GM06990 (cell line): Measurements from ENCODE around the gene CARS1.

Source experiments
- DNase-seq: peaks from one replicate; pipeline ENCODE4 v3.0.0-alpha.2; 2011; ENCODE audit not compliant: insufficient read length; ENCODE audit errors: extremely low read depth
- H3K27me3 ChIP-seq: replicated peaks from 2 replicates; pipeline ENCODE4 v1.6.0; 2011; ENCODE audit warnings: low read length; ENCODE audit not compliant: control insufficient read depth, insufficient read depth
- H3K36me3 ChIP-seq: 2 replicates; pipeline ENCODE4 v1.5.1; 2011; ENCODE audit warnings: low read length; ENCODE audit not compliant: control insufficient read depth, insufficient read depth
- H3K4me3 ChIP-seq: replicated peaks from 2 replicates; pipeline ENCODE4 v1.5.1; 2011; ENCODE audit warnings: low read depth, mild to moderate bottlenecking, control low read depth, low read length
- TF ChIP-seq, protein P1 (sequence below): IDR thresholded peaks from 2 replicates; pipeline ENCODE4 v1.5.1; 2011; ENCODE audit warnings: low read length, control low read depth, mild to moderate bottlenecking, inconsistent platforms; ENCODE audit not compliant: insufficient read depth, poor library complexity, severe bottlenecking

CARS1 gene

DNA sequence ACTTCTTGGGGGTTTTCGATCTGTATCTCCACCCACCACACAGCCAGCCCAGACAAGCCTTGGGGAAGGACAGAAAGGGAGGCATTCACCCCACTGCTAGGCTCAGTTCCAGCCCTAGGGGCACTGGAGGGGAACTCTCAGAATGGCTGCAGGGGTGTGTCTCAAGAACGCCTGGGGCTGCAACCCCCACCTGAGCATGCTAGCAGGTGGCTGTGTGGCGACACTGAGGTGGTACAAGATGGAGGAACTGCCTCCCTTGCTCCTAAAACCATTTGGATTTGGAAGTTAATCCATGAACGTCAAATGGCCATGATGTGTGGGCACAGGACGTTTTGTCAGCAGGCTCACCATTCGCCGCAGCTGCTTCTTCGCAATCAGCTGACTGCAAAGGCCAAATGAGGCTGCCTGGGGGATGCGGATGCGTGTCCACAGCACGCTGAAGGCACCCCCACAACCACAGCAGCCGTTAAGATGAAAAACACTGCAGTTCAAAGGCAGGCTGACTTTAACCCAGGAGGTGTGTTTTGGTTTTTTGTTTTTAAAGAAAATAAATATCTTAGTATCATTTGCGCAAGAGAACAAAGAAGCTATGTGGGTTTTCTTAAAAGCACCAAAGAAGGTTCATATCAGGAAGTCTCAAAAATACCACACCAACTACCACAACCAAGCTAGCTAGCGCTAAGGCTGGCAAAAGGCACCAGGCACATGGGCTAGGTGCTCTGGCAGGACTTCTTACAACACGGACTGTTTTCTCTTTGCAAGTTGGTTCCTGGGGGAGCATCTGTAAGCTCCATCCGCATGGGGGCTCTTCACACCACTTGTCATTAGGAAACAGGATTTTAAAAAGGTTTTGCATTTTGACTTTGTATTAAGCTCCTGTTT is 42.9 kb downstream of the CARS1 start:
- Histone ChIP-seq H3K36me3 (peaks cover 49% of the 10 kb centered on the region), H3K4me3 (no peak overlapping the region), H3K27me3 (no peaks in the 10 kb centered on the region)
- TF ChIP-seq, protein P1, sequence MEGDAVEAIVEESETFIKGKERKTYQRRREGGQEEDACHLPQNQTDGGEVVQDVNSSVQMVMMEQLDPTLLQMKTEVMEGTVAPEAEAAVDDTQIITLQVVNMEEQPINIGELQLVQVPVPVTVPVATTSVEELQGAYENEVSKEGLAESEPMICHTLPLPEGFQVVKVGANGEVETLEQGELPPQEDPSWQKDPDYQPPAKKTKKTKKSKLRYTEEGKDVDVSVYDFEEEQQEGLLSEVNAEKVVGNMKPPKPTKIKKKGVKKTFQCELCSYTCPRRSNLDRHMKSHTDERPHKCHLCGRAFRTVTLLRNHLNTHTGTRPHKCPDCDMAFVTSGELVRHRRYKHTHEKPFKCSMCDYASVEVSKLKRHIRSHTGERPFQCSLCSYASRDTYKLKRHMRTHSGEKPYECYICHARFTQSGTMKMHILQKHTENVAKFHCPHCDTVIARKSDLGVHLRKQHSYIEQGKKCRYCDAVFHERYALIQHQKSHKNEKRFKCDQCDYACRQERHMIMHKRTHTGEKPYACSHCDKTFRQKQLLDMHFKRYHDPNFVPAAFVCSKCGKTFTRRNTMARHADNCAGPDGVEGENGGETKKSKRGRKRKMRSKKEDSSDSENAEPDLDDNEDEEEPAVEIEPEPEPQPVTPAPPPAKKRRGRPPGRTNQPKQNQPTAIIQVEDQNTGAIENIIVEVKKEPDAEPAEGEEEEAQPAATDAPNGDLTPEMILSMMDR: no peak
- no peak for DNase-seq

DNA sequence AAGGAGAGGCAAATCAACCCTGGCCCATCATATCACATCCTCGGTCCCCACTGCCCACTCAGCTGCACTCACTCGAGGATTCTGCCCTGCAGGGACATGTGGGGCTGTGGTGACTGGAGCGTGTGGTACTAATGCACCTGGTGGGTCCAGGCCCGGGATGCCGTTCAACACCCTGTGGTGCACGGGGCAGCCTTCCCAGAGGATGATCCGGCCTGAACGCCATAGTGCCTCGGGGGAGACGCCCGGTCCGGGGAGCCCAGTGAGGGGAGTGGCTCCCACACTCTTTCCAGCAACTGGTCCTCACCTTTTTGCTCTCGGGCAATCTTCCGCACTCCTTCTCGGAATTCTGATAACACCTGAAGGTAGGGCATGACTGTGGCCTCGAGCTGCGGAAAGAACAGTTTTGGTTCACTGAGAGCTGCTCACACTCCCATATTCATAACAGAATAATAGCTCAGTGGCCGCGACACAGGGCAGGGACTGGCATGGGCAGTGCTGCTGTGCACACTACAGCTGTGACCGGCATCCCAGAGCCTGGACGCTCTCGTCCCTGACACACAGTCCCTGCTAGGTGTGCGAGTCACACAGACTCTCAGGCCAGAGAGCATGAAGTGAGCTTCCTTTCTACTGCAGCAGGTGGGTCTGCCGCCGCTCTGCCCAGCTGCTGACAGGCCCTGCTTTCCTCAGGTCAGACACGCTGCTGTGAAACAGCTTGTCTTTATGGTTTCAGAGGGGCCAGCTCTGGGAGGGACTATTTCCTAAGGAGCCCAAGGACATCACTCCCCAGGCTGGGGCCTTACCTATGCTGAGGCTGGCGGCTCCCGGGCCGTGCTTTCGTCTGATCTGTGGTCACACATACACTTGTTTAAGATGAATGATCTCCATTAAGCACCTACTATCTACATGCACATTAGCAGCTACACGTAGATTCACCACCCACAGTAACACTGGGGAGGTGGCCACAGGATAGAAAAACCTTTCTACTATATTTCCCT is 45.0 kb downstream of the CARS1 start:
- Histone ChIP-seq H3K36me3 (peaks cover 43% of the 10 kb centered on the region), H3K4me3 (no peak overlapping the region), H3K27me3 (no peaks in the 10 kb centered on the region)
- TF ChIP-seq, protein P1: no peak
- no peak for DNase-seq

DNA sequence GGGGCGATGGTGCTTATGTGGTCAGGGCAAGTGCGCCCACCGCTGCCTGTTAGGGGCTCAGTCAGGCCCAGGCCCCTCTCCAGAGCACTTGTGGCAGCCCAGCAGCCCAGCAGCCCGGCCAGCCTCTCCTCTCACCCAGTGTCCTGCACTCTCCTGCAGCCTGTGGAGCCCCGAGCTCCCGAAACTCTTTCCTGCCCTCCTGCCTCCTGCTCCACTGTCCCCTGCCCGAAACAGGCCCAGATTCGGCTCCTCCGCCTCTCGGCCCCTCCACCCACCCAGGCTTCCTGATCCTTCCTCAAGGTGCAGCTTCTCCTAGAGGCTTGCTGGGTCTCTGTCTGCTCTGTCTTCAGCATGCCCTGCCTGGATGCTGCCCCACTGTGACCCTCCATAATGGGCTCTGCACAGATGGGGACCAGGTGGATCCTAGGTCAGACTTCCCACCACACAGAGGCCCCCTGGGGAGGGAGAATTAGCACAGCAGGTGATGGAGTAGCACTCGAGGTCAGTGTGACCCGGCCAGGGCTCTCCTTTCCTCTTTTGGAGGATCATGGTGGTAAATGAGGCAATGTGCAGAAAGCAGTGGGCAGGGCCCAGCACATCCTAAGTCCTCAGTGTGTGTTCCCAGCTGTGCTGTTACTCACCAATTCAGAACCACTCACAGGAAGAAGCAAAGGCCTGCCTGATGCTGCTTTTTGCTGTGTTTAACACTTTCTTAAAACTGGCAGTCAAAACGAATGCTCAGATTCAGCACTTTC is 46.5 kb downstream of the CARS1 start:
- DNase-seq: no peak
- Histone ChIP-seq H3K36me3 (peaks cover 43% of the 10 kb centered on the region), H3K4me3 (no peak overlapping the region), H3K27me3 (no peaks in the 10 kb centered on the region)
- TF ChIP-seq, protein P1: no peak

DNA sequence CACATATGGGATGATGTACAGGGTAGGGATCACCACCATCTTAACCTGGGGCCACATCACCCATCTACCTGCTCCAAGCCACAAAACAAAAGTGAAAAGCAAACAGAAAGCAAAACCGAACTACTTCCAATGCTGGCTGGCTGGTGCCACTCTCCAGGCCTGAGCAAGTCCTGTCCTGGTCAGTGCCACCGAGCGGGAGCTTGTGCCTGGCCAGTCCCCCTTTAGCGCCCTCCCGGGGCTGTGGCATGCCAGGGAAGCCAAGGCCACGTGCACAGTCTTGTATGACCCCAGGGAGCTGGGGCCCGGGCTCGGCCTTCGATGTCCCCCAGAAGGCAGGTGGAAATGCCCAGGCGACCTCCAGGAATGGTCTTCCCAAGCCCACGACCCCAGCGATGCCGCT is 47.2 kb downstream of the CARS1 start:
- Histone ChIP-seq H3K27me3 (no peaks in the 10 kb centered on the region), H3K4me3 (no peak overlapping the region), H3K36me3 (peaks cover 37% of the 10 kb centered on the region)
- DNase-seq: no peak
- TF ChIP-seq, protein P1: no peak

DNA sequence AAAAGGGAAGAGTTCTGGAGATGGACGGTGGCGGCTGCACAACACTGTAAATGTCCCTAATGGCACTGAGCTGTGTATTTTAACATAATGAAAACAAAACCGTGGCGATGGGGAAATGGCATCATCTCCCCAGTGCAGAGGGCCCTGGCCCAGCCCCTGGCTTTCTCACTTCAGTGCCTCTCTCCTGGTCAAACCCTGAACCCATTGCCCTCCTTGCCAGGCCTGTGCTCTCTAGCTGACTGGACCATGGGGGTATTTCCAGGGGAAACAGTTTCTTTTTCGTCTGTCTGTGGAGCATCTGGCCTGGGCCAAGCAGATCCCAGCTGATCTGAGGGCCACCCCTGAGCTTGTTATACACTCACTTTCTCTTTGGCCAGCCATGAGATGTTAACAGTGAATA is 47.7 kb downstream of the CARS1 start:
- Histone ChIP-seq H3K36me3 (peaks cover 37% of the 10 kb centered on the region), H3K4me3 (no peak overlapping the region), H3K27me3 (no peaks in the 10 kb centered on the region)
- DNase-seq: no peak
- TF ChIP-seq, protein P1: no peak
